HG03442 (cell line): ENCODE results near the gene CSPG4.
"Not testable (repeated sequence)": the region's sequence is repeated elsewhere in the genome, so short reads cannot be mapped to it uniquely, and the experiment has no call there.

ENCODE experiments used
- ATAC-seq: cut with Tn5 transposase; IDR thresholded peaks from one replicate; pipeline ENCODE4 v1.9.1; 2021; ENCODE audit warnings: mild to moderate bottlenecking, moderate library complexity; ENCODE audit not compliant: unreplicated experiment

CSPG4 gene

GRCh38 chr15:75633922-75634321 lies 78.7 kb downstream of the CSPG4 start:
- ATAC-seq = not testable (repeated sequence)

- no peak for ATAC-seq
These were observed 80.7 kb downstream of the CSPG4 start for GRCh38 chr15:75631935-75632334.

GRCh38 chr15:75625542-75626347 lies 86.9 kb downstream of the CSPG4 start, which contains the start of gene SNUPN:
Gene SNUPN (minus strand): TSS chr15:75625725. CDS start chr15:75621051, 4,674 bp downstream.
- peak; percentile 70 for ATAC-seq
